HepG2 (cell line): ENCODE data around the gene SLC50A1. TPM values are rescaled to one million over a fixed set of nuclear protein-coding genes. Genes with fewer than 3 reads are reported as not detected.
A peak's percentile ranks its signal among the peaks of the same experiment; 100 is the strongest.

Source experiments
- AKAP8 ChIP-seq: sonication (generic); formaldehyde crosslinking; IDR thresholded peaks from 2 replicates; pipeline ENCODE4 v1.5.1; 2020; ENCODE audit warnings: mild to moderate bottlenecking, missing genetic modification reagents
- ARNT2 ChIP-seq: sonication (generic); formaldehyde crosslinking; IDR thresholded peaks from 2 replicates; pipeline ENCODE4 v1.8.0; 2022; ENCODE audit warnings: mild to moderate bottlenecking, low read depth, missing genetic modification reagents, moderate library complexity
- ATF1 ChIP-seq: IDR thresholded peaks from 2 replicates; pipeline ENCODE4 v1.6.1; 2016; ENCODE audit warnings: mild to moderate bottlenecking, control low read depth
- DR1 ChIP-seq: sonication (generic); formaldehyde crosslinking; IDR thresholded peaks from 2 replicates; pipeline ENCODE4 v1.8.0; 2021; ENCODE audit warnings: mild to moderate bottlenecking, missing genetic modification reagents, inconsistent platforms
- ELF3 ChIP-seq: IDR thresholded peaks from 2 replicates; pipeline ENCODE4 v1.6.1; 2016; ENCODE audit warnings: missing genetic modification reagents, missing compliant biosample characterization
- HDAC1 ChIP-seq: sonication (generic); formaldehyde crosslinking; IDR thresholded peaks from 2 replicates; pipeline ENCODE4 v1.5.1; 2020; ENCODE audit warnings: mild to moderate bottlenecking, missing genetic modification reagents
- HOXA9 ChIP-seq: sonication (generic); formaldehyde crosslinking; IDR thresholded peaks from 2 replicates; pipeline ENCODE4 v1.8.1; 2022; ENCODE audit warnings: missing genetic modification reagents, mild to moderate bottlenecking, moderate library complexity, borderline replicate concordance
- MTF2 ChIP-seq: sonication (generic); formaldehyde crosslinking; IDR thresholded peaks from 2 replicates; pipeline ENCODE4 v1.5.0; 2020; ENCODE audit warnings: missing genetic modification reagents, borderline replicate concordance
- NFYB ChIP-seq: sonication (generic); formaldehyde crosslinking; IDR thresholded peaks from 2 replicates; pipeline ENCODE4 v1.4.0; 2020; ENCODE audit warnings: missing genetic modification reagents
- NR2F1 ChIP-seq, 2 experiments: fragments of 450-650 bp in 1 of 2; formaldehyde crosslinking in 1 of 2; IDR thresholded peaks; 2 replicates each; pipeline versions ENCODE4 v1.5.0 to v1.6.1; 2016 to 2020; ENCODE audit warnings: mild to moderate bottlenecking in 1 of 2, missing compliant biosample characterization in 1 of 2, missing genetic modification reagents in 1 of 2, moderate library complexity in 1 of 2
- PAF1 ChIP-seq: IDR thresholded peaks from 2 replicates; pipeline ENCODE4 v1.6.1; 2016; ENCODE audit warnings: missing genetic modification reagents, missing compliant biosample characterization
- PAX8 ChIP-seq: sonication (generic); formaldehyde crosslinking; IDR thresholded peaks from 2 replicates; pipeline ENCODE4 v1.8.0; 2022; ENCODE audit warnings: mild to moderate bottlenecking, missing genetic modification reagents, borderline replicate concordance
- PCBP2 ChIP-seq: fragments of 200-400 bp; formaldehyde crosslinking; optimal IDR thresholded peaks from 2 replicates; pipeline ENCODE3; 2018; ENCODE audit warnings: low read length, low read depth; ENCODE audit not compliant: poor library complexity, severe bottlenecking
- PHF5A ChIP-seq: IDR thresholded peaks from one replicate; pipeline ENCODE4 v1.6.1; 2018; ENCODE audit warnings: low read depth, missing genetic modification reagents; ENCODE audit not compliant: unreplicated experiment
- POLR2AphosphoS2 ChIP-seq: IDR thresholded peaks from 2 replicates; pipeline ENCODE4 v1.6.1; 2011; ENCODE audit warnings: low read depth, low read length, improper control_type of control experiment
- ZBTB21 ChIP-seq: sonication (generic); formaldehyde crosslinking; IDR thresholded peaks from 2 replicates; pipeline ENCODE4 v1.4.0; 2020; ENCODE audit warnings: missing genetic modification reagents
- ZNF264 ChIP-seq: sonication (generic); formaldehyde crosslinking; IDR thresholded peaks from 2 replicates; pipeline ENCODE4 v1.4.0; 2020; ENCODE audit warnings: missing genetic modification reagents
- ZNF639 ChIP-seq: conservative IDR thresholded peaks from 2 replicates; pipeline ENCODE4 v1.6.1; 2018; ENCODE audit warnings: missing genetic modification reagents
- ZNF678 ChIP-seq: sonication (generic); formaldehyde crosslinking; IDR thresholded peaks from 2 replicates; pipeline ENCODE4 v1.4.0; 2020; ENCODE audit warnings: mild to moderate bottlenecking, missing genetic modification reagents
- ZNF704 ChIP-seq: sonication (generic); formaldehyde crosslinking; IDR thresholded peaks from 2 replicates; pipeline ENCODE4 v1.8.1; 2023; ENCODE audit warnings: mild to moderate bottlenecking, inconsistent platforms, moderate library complexity, missing genetic modification reagents, borderline replicate concordance
- ZNF746 ChIP-seq: sonication (generic); formaldehyde crosslinking; IDR thresholded peaks from 2 replicates; pipeline ENCODE4 v1.8.0; 2022; ENCODE audit warnings: mild to moderate bottlenecking, missing genetic modification reagents
- ZNF747 ChIP-seq: sonication (generic); formaldehyde crosslinking; IDR thresholded peaks from 2 replicates; pipeline ENCODE4 v1.8.1; 2023; ENCODE audit warnings: missing genetic modification reagents, mild to moderate bottlenecking, borderline replicate concordance
- ZSCAN20 ChIP-seq: sonication (generic); formaldehyde crosslinking; IDR thresholded peaks from 2 replicates; pipeline ENCODE4 v1.4.0; 2020; ENCODE audit warnings: missing genetic modification reagents, mild to moderate bottlenecking, borderline replicate concordance
- polyA plus RNA-seq, 8 experiments: library from polyadenylated mRNA; depleted of rRNA in 3 of 8; stranded (reverse) in 7 of 8; unstranded in 1 of 8; fragments of >200 nt; fragmentation: Illumina TruSeq in 4 of 8; extraction: Trizol in 4 of 8; gene quantifications; 2 replicates each; pipeline versions ENCODE4 v1.2.1 to v1.2.3, GENCODE V29; 2011 to 2016; ENCODE audit warnings: low read depth in 4 of 8, missing spikeins in 1 of 8, mixed read lengths in 1 of 8; ENCODE audit not compliant: insufficient read depth in 1 of 8
- total RNA-seq, 5 experiments: library from RNA; depleted of rRNA; stranded (reverse); fragments of >200 nt; fragmentation: Illumina TruSeq; extraction: Trizol; gene quantifications; 2 replicates each; pipeline ENCODE4 v1.2.3, GENCODE V29; 2016; ENCODE audit warnings: low read depth in 1 of 5
- TF ChIP-seq, protein P1 (sequence below): sonication (generic); formaldehyde crosslinking; IDR thresholded peaks from 2 replicates; pipeline ENCODE4 v1.5.0; 2020; ENCODE audit warnings: missing genetic modification reagents
- TF ChIP-seq, protein P2 (sequence below): sonication (generic); formaldehyde crosslinking; IDR thresholded peaks from 2 replicates; pipeline ENCODE4 v1.5.0; 2020; ENCODE audit warnings: mild to moderate bottlenecking, low read depth, missing genetic modification reagents, borderline replicate concordance
- TF ChIP-seq, protein P3 (sequence below): sonication (generic); formaldehyde crosslinking; IDR thresholded peaks from 2 replicates; pipeline ENCODE4 v1.5.1; 2020; ENCODE audit warnings: missing genetic modification reagents, mild to moderate bottlenecking, borderline replicate concordance

The SLC50A1 gene
- total and polyA plus RNA-seq, 2 of the 13 experiments (the other 11 are each of a cell fraction or from before 2014, with no cell fraction given): 22.5 to 46.8 TPM

DNA sequence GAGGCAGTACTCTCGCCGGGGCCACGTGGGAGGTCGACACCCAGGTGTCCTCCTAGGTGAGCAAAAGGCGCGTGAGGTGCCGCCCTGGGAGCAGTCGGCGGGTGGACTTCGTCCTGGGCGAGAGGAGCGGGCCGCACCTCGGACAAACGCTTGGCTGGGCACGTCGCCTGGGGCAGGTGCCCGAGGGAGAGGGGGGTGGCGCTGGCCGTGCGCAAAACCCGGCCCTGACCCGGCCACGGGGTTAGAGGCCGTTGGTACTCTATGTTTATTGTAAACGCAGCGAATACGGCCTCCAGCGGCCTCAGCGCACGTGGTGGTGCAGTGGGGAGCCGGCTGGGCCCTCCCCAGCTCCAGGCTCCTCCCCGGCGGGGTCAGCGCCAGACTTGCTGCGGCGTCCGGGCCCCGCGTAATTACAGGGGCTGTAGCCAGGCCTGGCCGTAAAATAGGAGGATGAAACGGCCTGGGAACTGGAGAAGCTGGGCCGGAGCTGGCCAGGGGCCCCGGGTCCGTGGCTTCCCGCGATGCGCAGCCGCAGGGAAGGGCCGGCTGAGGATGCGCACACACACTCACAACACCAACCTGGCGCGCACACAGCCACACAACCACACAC is 9.6 kb upstream of the SLC50A1 start (continued):
- peak; percentile 85 for TF ChIP-seq AKAP8 (CRISPR knock-in tag)
- TF ChIP-seq, protein P1, sequence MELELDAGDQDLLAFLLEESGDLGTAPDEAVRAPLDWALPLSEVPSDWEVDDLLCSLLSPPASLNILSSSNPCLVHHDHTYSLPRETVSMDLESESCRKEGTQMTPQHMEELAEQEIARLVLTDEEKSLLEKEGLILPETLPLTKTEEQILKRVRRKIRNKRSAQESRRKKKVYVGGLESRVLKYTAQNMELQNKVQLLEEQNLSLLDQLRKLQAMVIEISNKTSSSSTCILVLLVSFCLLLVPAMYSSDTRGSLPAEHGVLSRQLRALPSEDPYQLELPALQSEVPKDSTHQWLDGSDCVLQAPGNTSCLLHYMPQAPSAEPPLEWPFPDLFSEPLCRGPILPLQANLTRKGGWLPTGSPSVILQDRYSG (CRISPR knock-in tag): no peak; the same call in 1 of the 2 replicates
- peak; percentile 96 for TF ChIP-seq ARNT2
- no peak for TF ChIP-seq MTF2 (CRISPR knock-in tag)
- TF ChIP-seq DR1 (CRISPR knock-in tag): no peak
- peak; percentile 51 for TF ChIP-seq ZBTB21 (CRISPR knock-in tag)
- TF ChIP-seq NR2F1 (CRISPR knock-in tag; IDR thresholded peaks at IDR 0.05): peak; percentile 93 to 97
- peak; percentile 98 for TF ChIP-seq ZNF746 (CRISPR knock-in tag)
- peak; percentile 91 for TF ChIP-seq ZNF639 (CRISPR knock-in tag)
- peak; percentile 51; the same call in 1 of the 2 replicates for TF ChIP-seq NFYB (CRISPR knock-in tag)
- TF ChIP-seq ZNF678: peak; percentile 96; the same call in 1 of the 2 replicates
- TF ChIP-seq, protein P2, sequence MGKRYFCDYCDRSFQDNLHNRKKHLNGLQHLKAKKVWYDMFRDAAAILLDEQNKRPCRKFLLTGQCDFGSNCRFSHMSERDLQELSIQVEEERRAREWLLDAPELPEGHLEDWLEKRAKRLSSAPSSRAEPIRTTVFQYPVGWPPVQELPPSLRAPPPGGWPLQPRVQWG (CRISPR knock-in tag): no peak
- no peak for TF ChIP-seq PAX8 (CRISPR knock-in tag)
- peak; percentile 74 for TF ChIP-seq ELF3 (CRISPR knock-in tag)
- TF ChIP-seq ZNF264 (CRISPR knock-in tag): peak; percentile 95; the same call in 1 of the 2 replicates
- TF ChIP-seq ZNF704 (CRISPR knock-in tag): no peak
- TF ChIP-seq, protein P3, sequence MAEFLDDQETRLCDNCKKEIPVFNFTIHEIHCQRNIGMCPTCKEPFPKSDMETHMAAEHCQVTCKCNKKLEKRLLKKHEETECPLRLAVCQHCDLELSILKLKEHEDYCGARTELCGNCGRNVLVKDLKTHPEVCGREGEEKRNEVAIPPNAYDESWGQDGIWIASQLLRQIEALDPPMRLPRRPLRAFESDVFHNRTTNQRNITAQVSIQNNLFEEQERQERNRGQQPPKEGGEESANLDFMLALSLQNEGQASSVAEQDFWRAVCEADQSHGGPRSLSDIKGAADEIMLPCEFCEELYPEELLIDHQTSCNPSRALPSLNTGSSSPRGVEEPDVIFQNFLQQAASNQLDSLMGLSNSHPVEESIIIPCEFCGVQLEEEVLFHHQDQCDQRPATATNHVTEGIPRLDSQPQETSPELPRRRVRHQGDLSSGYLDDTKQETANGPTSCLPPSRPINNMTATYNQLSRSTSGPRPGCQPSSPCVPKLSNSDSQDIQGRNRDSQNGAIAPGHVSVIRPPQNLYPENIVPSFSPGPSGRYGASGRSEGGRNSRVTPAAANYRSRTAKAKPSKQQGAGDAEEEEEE (CRISPR knock-in tag): peak; percentile 97
- TF ChIP-seq PHF5A (CRISPR knock-in tag): peak; percentile 69
- TF ChIP-seq POLR2AphosphoS2: no peak
- 0 out of 2 replicates have a peak, but pooled peaks have one; percentile 30 for TF ChIP-seq ATF1 (CRISPR knock-in tag)
- TF ChIP-seq ZSCAN20 (CRISPR knock-in tag): peak; percentile 64; the same call in 1 of the 2 replicates
- TF ChIP-seq HDAC1 (CRISPR knock-in tag): peak; percentile 98
- peak; percentile 98 for TF ChIP-seq ZNF747 (CRISPR knock-in tag)
- TF ChIP-seq PCBP2: no peak
- TF ChIP-seq PAF1: no peak
- TF ChIP-seq HOXA9 (CRISPR knock-in tag): peak; percentile 66
